HG03575 (cell line): ENCODE measurements around the gene RPL27A.

Experiments
- ATAC-seq: cut with Tn5 transposase; IDR thresholded peaks from one replicate; pipeline ENCODE4 v1.9.1; 2021; ENCODE audit not compliant: unreplicated experiment, insufficient number of reproducible peaks, low FRiP score; ENCODE audit errors: extremely low read depth

The RPL27A gene

GRCh38 chr11:8693555-8693954 is 11.0 kb downstream of the RPL27A start:
- no peak for ATAC-seq

- ATAC-seq = no peak
Measured at GRCh38 chr11:8694137-8694536, 11.5 kb downstream of the RPL27A start.

- no peak for ATAC-seq
Measured at GRCh38 chr11:8697054-8697453, 14.5 kb downstream of the RPL27A start.

- ATAC-seq = no peak
Measured at GRCh38 chr11:8698379-8698851, 15.8 kb downstream of the RPL27A start.

- ATAC-seq = no peak
Measured at GRCh38 chr11:8698917-8699441, 16.4 kb downstream of the RPL27A start.

- no peak for ATAC-seq
Measured at GRCh38 chr11:8699903-8700302, 17.3 kb downstream of the RPL27A start.

- ATAC-seq = no peak
Measured at GRCh38 chr11:8701891-8702597, 19.5 kb downstream of the RPL27A start.

- no peak for ATAC-seq
Measured at GRCh38 chr11:8702598-8702915, 20.0 kb downstream of the RPL27A start.

GRCh38 chr11:8704136-8704535 is 21.5 kb downstream of the RPL27A start:
- no peak for ATAC-seq

- ATAC-seq = no peak
Measured at GRCh38 chr11:8705146-8705545, 22.6 kb downstream of the RPL27A start.

- ATAC-seq = no peak
Measured at GRCh38 chr11:8706673-8707432, 24.3 kb downstream of the RPL27A start.

- no peak for ATAC-seq
Measured at GRCh38 chr11:8707541-8708191, 25.1 kb downstream of the RPL27A start.

- ATAC-seq = no peak
Measured at GRCh38 chr11:8709002-8709672, 26.5 kb downstream of the RPL27A start.

GRCh38 chr11:8709777-8710176 is 27.2 kb downstream of the RPL27A start:
- no peak for ATAC-seq

GRCh38 chr11:8711895-8712442 is 29.4 kb downstream of the RPL27A start:
- ATAC-seq = no peak

- no peak for ATAC-seq
Measured at GRCh38 chr11:8712506-8712905, 29.9 kb downstream of the RPL27A start.

GRCh38 chr11:8713760-8714454 is 31.3 kb downstream of the RPL27A start:
- ATAC-seq = no peak

GRCh38 chr11:8714622-8715225 is 32.1 kb downstream of the RPL27A start:
- no peak for ATAC-seq
